Testis (tissue), 3 donors: ENCODE data around the gene PIM2. TPM values are rescaled to one million over a fixed set of nuclear protein-coding genes. Genes with fewer than 3 reads are reported as not detected.

Experiments used
- DNase-seq: peaks from one replicate; pipeline ENCODE4 v3.0.0-alpha.2; 2019
- H3K27ac ChIP-seq, 2 donors: fragments of 200-600 bp; sonication (generic); one replicate each; pipeline ENCODE4 v1.5.1; 2019
- H3K27me3 ChIP-seq: fragments of 200-600 bp; sonication (generic); one replicate; pipeline ENCODE4 v1.5.1; 2019
- H3K36me3 ChIP-seq: fragments of 200-600 bp; sonication (generic); one replicate; pipeline ENCODE4 v1.5.1; 2017; ENCODE audit warnings: low read depth; ENCODE audit errors: missing control alignments
- H3K4me1 ChIP-seq: fragments of 200-600 bp; sonication (generic); one replicate; pipeline ENCODE4 v1.5.1; 2019
- H3K4me3 ChIP-seq, 2 donors: fragments of 200-600 bp; sonication (generic); one replicate each; pipeline ENCODE4 v1.5.1; 2017 to 2019
- H3K9me3 ChIP-seq: fragments of 200-600 bp; sonication (generic); one replicate; pipeline ENCODE4 v1.5.1; 2017
- CTCF ChIP-seq, 3 experiments: fragments of 450-650 bp in 2 of 3; fragments of 200-600 bp in 1 of 3; sonication (generic) in 1 of 3; IDR thresholded peaks; one replicate each; pipeline ENCODE4 v1.5.1; 2016 to 2019; ENCODE audit warnings: antibody characterized with exemption in 3 of 3, mild to moderate bottlenecking in 2 of 3, moderate library complexity in 1 of 3
- POLR2A ChIP-seq: fragments of 450-650 bp; IDR thresholded peaks from one replicate; pipeline ENCODE4 v1.6.1; 2017; ENCODE audit warnings: antibody characterized with exemption, mild to moderate bottlenecking, moderate library complexity
- WGBS, 2 donors: methylation state at CpG; one replicate each; pipeline ENCODE4 v1.1.5; 2018; 5-methylcytosine and 5-hydroxymethylcytosine counted together
- intact Hi-C: fragments of 100-400 bp; cut with DNase I; formaldehyde crosslinking; loops from one replicate; pipeline ENCODE4 v1.15.1; 2023; ENCODE audit warnings: low total_unique reads
- polyA plus RNA-seq: library from polyadenylated mRNA; stranded (reverse); fragments of 350-450 nt; fragmentation: Illumina TruSeq; extraction: RNeasy Lipid Tissue Mini Kit (QIAGEN cat#74804); gene quantifications from one replicate; pipeline ENCODE4 v1.2.3, GENCODE V29; 2014; ENCODE audit warnings: low read depth, low replicate concordance; ENCODE audit not compliant: insufficient read depth
- total RNA-seq, 2 donors: library from RNA; depleted of rRNA; stranded (reverse); fragments of >200 nt; gene quantifications; one replicate each; pipeline ENCODE4 v1.2.3, GENCODE V29; 2016

The PIM2 gene
- total and polyA plus RNA-seq, 3 donors from 2014 or later = 20.6 to 23.0 (median 21.5) TPM

DNA sequence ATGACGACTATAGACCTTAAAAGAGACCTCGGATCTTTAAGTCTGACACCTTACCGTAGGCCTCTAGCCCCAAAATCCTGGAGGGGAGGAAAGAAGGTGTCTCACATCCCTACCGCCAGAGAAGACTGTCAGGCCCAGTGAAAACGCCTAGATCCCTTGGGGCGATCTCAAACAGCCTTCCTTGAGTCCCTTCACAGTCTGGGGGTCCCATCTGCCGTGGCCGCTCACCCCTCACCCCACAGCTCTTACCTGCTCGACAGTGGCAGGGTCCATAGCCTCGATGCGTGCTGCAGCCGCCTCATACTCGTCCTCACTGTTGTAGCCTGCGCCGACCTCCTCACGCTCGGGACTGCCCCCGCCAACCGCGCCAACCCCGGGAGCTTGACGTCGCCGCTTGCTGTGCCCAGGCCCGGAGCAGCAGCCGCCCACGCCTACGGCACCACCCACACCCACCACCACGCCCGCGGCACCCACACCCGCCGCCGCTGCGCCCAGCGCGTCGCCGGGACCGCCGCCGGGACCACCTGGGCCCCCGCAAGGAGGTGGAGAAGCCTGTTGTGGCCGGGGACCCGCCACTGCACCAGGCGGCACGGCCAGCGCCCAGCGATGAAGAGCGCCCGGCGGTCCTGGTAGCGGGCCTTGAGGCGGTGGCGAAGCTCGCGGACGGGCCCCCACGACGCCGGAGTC is 38.0 kb upstream of the PIM2 start:
- H3K4me3 ChIP-seq = peak overlapping the region; percentile 64 to 67
- TF ChIP-seq CTCF (IDR thresholded peaks at IDR 0.05) (no peak), POLR2A (no peak)
- DNase-seq = peak; percentile 28
- peaks cover 7% of the 10 kb centered on the region for H3K4me1 ChIP-seq
- H3K27me3 ChIP-seq = no peaks in the 10 kb centered on the region
- 0 to 1% methylated on average over 2 to 34 of the region's 61 CpGs for WGBS, 2 donors
- no peaks in the 10 kb centered on the region for H3K36me3 ChIP-seq
- peak overlapping the region; percentile 44 to 95 for H3K27ac ChIP-seq
- intact Hi-C loops = no loop called here
- no peaks in the 10 kb centered on the region for H3K9me3 ChIP-seq

- H3K4me3 ChIP-seq = no peak overlapping the region
- intact Hi-C loops = no loop called here
- no peaks in the 10 kb centered on the region for H3K9me3 ChIP-seq
- no peak overlapping the region for H3K27ac ChIP-seq
- H3K36me3 ChIP-seq = no peaks in the 10 kb centered on the region
- H3K4me1 ChIP-seq = no peaks in the 10 kb centered on the region
- no peaks in the 10 kb centered on the region for H3K27me3 ChIP-seq
- TF ChIP-seq POLR2A (no peak), CTCF (IDR thresholded peaks at IDR 0.05) (no peak)
- 100% methylated on average over 1 of the region's 1 CpG; no CpG with 5 or more reads in 1 of the 2 donors for WGBS, 2 donors
- no peak for DNase-seq
Observed at GRCh38 chrX:48948589-48948988, 29.8 kb upstream of the PIM2 start.

DNA sequence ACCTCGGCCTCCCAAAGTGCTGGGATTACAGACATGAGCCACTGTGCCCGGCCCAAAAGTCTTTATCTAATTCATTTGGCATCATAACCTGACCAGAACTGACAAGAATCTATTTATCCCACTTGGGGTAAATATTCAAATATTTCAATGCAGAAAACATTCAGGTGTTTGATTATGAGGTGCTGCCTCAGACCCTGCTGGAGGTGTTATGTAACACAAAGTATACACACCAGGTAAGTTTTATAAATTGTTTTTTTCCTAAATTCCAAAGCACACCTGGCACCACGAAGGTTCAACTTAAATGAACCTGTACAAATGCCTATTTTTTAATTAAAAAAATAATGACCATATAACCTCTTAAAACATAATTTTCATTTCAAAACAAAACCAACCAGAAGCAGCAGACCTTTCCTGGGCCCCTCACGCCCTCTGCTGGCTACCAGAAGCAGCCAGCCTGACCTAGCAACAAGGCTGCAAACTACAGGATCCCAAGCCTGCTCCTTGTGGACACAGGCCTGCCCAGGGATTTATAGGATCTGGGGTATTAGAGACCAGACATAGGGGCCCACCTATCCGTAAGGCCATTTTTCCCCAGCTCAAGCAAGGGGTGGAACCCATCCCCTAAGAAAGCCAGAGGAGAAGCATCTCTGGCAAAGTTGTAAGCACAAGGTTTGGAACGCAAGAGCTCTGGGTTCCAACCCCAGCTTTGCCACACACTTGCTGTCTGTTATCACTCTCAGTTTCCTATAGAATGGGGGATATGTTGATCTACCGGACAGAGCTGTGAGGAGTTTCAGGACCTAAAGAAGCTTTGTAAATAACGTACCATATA is 26.9 kb upstream of the PIM2 start:
- intact Hi-C loops = no loop called here
- TF ChIP-seq CTCF (IDR thresholded peaks at IDR 0.05) (peak; percentile 10 to 48 (median 13)), POLR2A (no peak)
- Histone ChIP-seq H3K4me1 (no peaks in the 10 kb centered on the region), H3K36me3 (no peaks in the 10 kb centered on the region), H3K9me3 (no peaks in the 10 kb centered on the region), H3K27me3 (no peaks in the 10 kb centered on the region), H3K4me3 (no peak overlapping the region), H3K27ac (no peak overlapping the region)
- peak; percentile 50 for DNase-seq
- 48 to 60% methylated on average over 5 to 6 of the region's 8 CpGs for WGBS, 2 donors

DNA sequence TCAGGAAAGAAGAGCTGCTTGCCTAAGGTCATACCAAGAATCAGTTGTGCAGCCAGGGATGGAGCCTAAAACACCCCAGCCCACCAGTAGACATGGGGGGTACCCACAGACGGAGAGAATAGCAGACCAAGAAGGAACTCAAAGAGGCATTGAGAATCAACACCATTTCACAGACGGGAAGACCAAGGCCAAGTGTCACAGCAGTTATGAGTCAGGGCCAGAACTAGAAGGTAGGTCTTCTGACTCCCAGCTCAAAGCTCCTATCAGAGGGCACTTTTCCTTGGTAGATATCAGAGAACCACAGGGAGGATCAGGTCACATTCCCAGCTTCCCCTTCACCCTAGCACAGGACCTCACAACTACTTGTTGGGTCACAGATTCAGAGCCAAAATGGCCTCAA is 24.1 kb upstream of the PIM2 start:
- Histone ChIP-seq H3K36me3 (no peaks in the 10 kb centered on the region), H3K4me1 (no peaks in the 10 kb centered on the region), H3K9me3 (no peaks in the 10 kb centered on the region), H3K27ac (no peak overlapping the region), H3K4me3 (no peak overlapping the region), H3K27me3 (no peaks in the 10 kb centered on the region)
- no peak for DNase-seq
- intact Hi-C loops = no loop called here
- no peak for TF ChIP-seq POLR2A
- no peak for TF ChIP-seq CTCF (IDR thresholded peaks at IDR 0.05)
- WGBS, 2 donors = 70 to 75% methylated on average over 2 of the region's 2 CpGs
